Natural killer cell (primary cell): ENCODE measurements around the gene ADAMTS3. TPM values are rescaled to one million over a fixed set of nuclear protein-coding genes. Genes with fewer than 3 reads are reported as not detected.

ENCODE experiments used
- ATAC-seq, 3 donors: fragments of 150-1000 bp in 2 of 3; fragments of 200-7000 bp in 1 of 3; cut with Tn5 transposase; 1 replicate in 1 of 3; 2 replicates in 2 of 3; pipeline ENCODE4 v1.10.0; 2021; ENCODE audit warnings: mild to moderate bottlenecking in 2 of 3, moderate library complexity in 2 of 3
- DNase-seq, 2 donors: peaks; one replicate each; pipeline versions ENCODE4 v3.0.0 to v3.0.0-alpha.2; 2013 to 2021; ENCODE audit warnings: mixed read lengths in 1 of 2
- H3K27ac ChIP-seq: one replicate; pipeline ENCODE4 v1.5.1; 2013; ENCODE audit warnings: mild to moderate bottlenecking, low read length
- H3K27me3 ChIP-seq: one replicate; pipeline ENCODE4 v1.6.1; 2013; ENCODE audit warnings: low read length; ENCODE audit not compliant: control insufficient read depth, insufficient read depth
- H3K36me3 ChIP-seq: one replicate; pipeline ENCODE4 v1.6.1; 2013; ENCODE audit warnings: low read length; ENCODE audit not compliant: control insufficient read depth, insufficient read depth
- H3K4me1 ChIP-seq: one replicate; pipeline ENCODE4 v1.6.1; 2013; ENCODE audit warnings: low read length; ENCODE audit not compliant: control insufficient read depth, insufficient read depth
- H3K4me3 ChIP-seq: one replicate; pipeline ENCODE4 v1.5.1; 2013; ENCODE audit warnings: low read length
- H3K9me3 ChIP-seq: one replicate; pipeline ENCODE4 v1.6.1; 2013; ENCODE audit warnings: low read length; ENCODE audit not compliant: control insufficient read depth, insufficient read depth
- H3K27ac Mint-ChIP-seq, 2 donors: one replicate each; pipeline ENCODE4 v1.8.0; 2022; ENCODE audit warnings: mild to moderate bottlenecking in 2 of 2, mixed read lengths in 2 of 2, moderate library complexity in 1 of 2
- H3K27me3 Mint-ChIP-seq, 2 donors: one replicate each; pipeline ENCODE4 v1.8.0; 2022; ENCODE audit warnings: low read depth in 2 of 2, mixed read lengths in 2 of 2
- H3K36me3 Mint-ChIP-seq: one replicate; pipeline ENCODE4 v1.8.0; 2022; ENCODE audit warnings: mixed read lengths
- H3K4me1 Mint-ChIP-seq, 2 donors: one replicate each; pipeline ENCODE4 v1.8.0; 2022; ENCODE audit warnings: mixed read lengths in 2 of 2
- H3K4me3 Mint-ChIP-seq: one replicate; pipeline ENCODE4 v1.8.0; 2022; ENCODE audit warnings: mild to moderate bottlenecking, moderate library complexity, mixed read lengths
- H3K9me3 Mint-ChIP-seq, 2 donors: one replicate each; pipeline ENCODE4 v1.8.0; 2022; ENCODE audit warnings: mixed read lengths in 2 of 2
- CTCF ChIP-seq: fragments of 200-600 bp; IDR thresholded peaks from one replicate; pipeline ENCODE4 v1.8.0; 2022; ENCODE audit warnings: antibody characterized with exemption
- WGBS: methylation state at CpG from one replicate; pipeline ENCODE4 v1.1.7; 2013; ENCODE audit warnings: missing lambda C conversion rate; ENCODE audit not compliant: insufficient coverage; 5-methylcytosine and 5-hydroxymethylcytosine counted together
- intact Hi-C: fragments of 100-400 bp; cut with micrococcal nuclease; formaldehyde crosslinking; loops from one replicate; pipeline ENCODE4 v1.14.2; 2022
- total RNA-seq, 4 donors: library from RNA; stranded (reverse); fragments of 120-200 nt in 1 of 4; gene quantifications; one replicate each; pipeline versions ENCODE4 v1.2.3 to v1.2.4, GENCODE V29; 2013 to 2022

Gene ADAMTS3
- total RNA-seq, 3 donors from 2014 or later (not counting 1 experiment from before 2014, with no cell fraction given) = 0.30 TPM; not detected in 2

DNA sequence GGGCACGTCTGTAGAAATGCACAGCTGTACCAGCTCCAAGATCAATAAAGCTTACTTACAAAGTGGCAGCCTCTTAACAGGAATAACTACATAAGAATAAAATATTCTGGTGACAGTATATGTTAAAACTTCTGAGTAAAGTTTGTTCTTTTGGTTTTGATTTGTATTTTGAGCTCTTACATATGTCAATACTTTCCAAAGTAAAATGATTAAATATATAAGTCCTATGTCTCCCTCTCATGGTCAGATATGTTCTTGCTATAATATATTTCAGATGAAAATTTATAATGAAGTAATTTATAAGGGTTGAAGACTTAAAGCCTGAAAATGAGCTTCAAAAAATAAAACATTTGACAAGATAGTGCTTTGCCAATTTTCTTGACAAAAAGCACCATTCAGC, 282.8 kb downstream of the ADAMTS3 start:
- intact Hi-C loops = no loop called here
- no peak overlapping the region for H3K27ac Mint-ChIP-seq

DNA sequence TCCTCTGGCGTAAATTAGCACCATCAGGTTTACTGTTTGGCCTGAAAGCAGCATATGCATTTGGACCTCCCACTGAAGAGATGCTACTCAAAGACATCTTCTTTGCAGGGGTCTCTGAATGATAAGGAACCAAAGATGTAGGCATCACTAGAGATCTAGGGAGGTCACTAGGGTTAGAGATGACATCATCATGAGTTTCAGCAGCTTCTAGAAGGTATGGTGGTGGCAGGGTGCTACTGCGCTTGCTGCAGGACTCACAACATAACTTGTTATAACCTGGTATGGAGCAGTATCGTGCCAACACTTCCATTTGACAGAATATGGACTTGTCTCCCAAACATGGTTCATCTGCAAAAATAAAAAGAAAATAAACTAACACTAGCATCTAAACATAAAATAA, 285.7 kb downstream of the ADAMTS3 start:
- no peak for TF ChIP-seq CTCF
- DNase-seq (no peak), ATAC-seq (no peak)
- intact Hi-C loops = no loop called here
- Histone ChIP-seq H3K4me3 (no peak overlapping the region), H3K4me1 (no peaks in the 10 kb centered on the region), H3K27me3 (no peaks in the 10 kb centered on the region), H3K27ac (no peak overlapping the region), H3K9me3 (no peaks in the 10 kb centered on the region), H3K36me3 (no peaks in the 10 kb centered on the region)
- Mint-ChIP-seq H3K4me3 (no peak overlapping the region), H3K4me1 (no peaks in the 10 kb centered on the region), H3K27ac (no peak overlapping the region), H3K36me3 (no peaks in the 10 kb centered on the region), H3K9me3 (no peaks in the 10 kb centered on the region), H3K27me3 (peaks cover 0 to 3% of the 10 kb centered on the region in 2 donors)
- WGBS = 80% methylated on average over 3 of the region's 3 CpGs

More for the DNA sequence above, 282.8 kb downstream of the ADAMTS3 start:
- no peak overlapping the region for H3K27ac ChIP-seq
- H3K27me3 ChIP-seq = no peaks in the 10 kb centered on the region
- no peak for DNase-seq
- Mint-ChIP-seq H3K9me3 (no peaks in the 10 kb centered on the region), H3K27me3 (peaks cover 0 to 5% of the 10 kb centered on the region in 2 donors), H3K4me1 (no peaks in the 10 kb centered on the region), H3K36me3 (no peaks in the 10 kb centered on the region), H3K4me3 (no peak overlapping the region)
- WGBS = 100% methylated on average over 1 of the region's 1 CpG
- H3K4me3 ChIP-seq = no peak overlapping the region
- H3K4me1 ChIP-seq = no peaks in the 10 kb centered on the region
- no peak for ATAC-seq
- TF ChIP-seq CTCF = no peak
- H3K9me3 ChIP-seq = no peaks in the 10 kb centered on the region
- no peaks in the 10 kb centered on the region for H3K36me3 ChIP-seq

- Mint-ChIP-seq H3K27me3 (no peaks in the 10 kb centered on the region), H3K27ac (no peak overlapping the region), H3K36me3 (no peaks in the 10 kb centered on the region), H3K4me1 (no peaks in the 10 kb centered on the region), H3K9me3 (peaks cover 0 to 2% of the 10 kb centered on the region in 2 donors), H3K4me3 (no peak overlapping the region)
- Histone ChIP-seq H3K27me3 (no peaks in the 10 kb centered on the region), H3K4me1 (no peaks in the 10 kb centered on the region), H3K4me3 (no peak overlapping the region), H3K27ac (no peak overlapping the region), H3K9me3 (no peaks in the 10 kb centered on the region), H3K36me3 (no peaks in the 10 kb centered on the region)
- ATAC-seq (no peak), DNase-seq (no peak)
- no peak for TF ChIP-seq CTCF
- intact Hi-C loops = no loop called here
- WGBS = 86% methylated on average over 3 of the region's 3 CpGs
Observed at GRCh38 chr4:72280252-72280651, 288.8 kb downstream of the ADAMTS3 start.

DNA sequence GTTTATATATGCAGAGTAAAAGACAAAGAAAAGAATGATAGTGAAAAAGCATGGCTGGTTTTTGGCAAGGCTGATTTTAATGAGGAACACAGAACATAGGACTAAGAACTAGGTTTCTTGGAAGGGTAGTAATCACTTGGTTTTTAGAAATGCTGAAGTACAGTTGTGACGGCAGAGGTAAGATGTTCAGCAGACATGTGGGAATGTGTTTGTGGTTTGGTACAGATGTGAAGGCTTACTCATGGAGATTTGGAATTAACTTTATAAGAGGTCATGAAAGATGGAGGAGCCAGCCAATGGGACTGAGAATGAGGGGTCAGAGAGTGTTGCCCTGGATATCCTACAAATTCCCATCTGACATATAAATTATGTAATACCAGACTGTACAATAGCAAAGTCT, 293.6 kb downstream of the ADAMTS3 start:
- no peaks in the 10 kb centered on the region for H3K4me1 Mint-ChIP-seq
- Histone ChIP-seq H3K27ac (no peak overlapping the region), H3K9me3 (no peaks in the 10 kb centered on the region), H3K4me1 (no peaks in the 10 kb centered on the region), H3K36me3 (no peaks in the 10 kb centered on the region), H3K27me3 (no peaks in the 10 kb centered on the region), H3K4me3 (no peak overlapping the region)
- intact Hi-C loops = no loop called here
- WGBS = 96% methylated on average over 1 of the region's 1 CpG
- DNase-seq (no peak), ATAC-seq (no peak)
- H3K27me3 Mint-ChIP-seq = no peaks in the 10 kb centered on the region
- H3K36me3 Mint-ChIP-seq = no peaks in the 10 kb centered on the region
- H3K9me3 Mint-ChIP-seq = peaks cover 4 to 11% of the 10 kb centered on the region in 2 donors
- TF ChIP-seq CTCF = no peak
- no peak overlapping the region for H3K27ac Mint-ChIP-seq
- no peak overlapping the region for H3K4me3 Mint-ChIP-seq
